ENCODE measurements around the gene FAM83F.
A peak's percentile ranks its signal among the peaks of the same experiment; 100 is the strongest.
"Not testable (repeated sequence)": the region's sequence is repeated elsewhere in the genome, so short reads cannot be mapped to it uniquely, and the experiment has no call there.

FAM83F gene

DNA sequence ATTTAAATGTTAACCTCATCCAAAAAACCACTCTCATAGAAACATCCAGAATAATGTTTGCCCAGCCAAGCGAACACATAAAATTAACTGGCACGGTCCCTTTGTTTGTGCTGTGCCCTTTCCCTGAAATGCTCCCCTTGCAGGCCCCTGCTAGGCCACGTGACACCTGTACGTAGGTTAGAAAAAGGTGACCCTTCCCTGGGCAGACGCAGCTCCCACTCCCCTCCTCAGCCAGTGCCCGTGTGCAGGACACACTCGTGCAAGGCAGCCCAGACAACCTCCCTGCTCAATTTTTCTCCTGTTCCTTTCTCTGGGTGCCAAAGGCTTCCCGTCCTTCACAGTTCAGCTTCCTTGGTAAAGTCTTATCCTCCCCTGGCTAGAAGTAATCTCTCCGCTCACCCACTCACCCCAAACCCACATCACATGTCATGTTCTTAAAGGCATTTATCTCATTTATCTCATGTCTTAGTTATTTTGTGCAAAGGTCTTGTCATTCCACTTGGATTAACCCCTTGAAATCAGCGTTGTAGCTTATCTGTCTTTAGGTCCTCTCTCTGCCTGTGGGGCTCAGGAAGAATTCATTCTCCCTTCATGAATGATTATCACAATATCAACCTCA, 20.7 kb downstream of the FAM83F start:
- DNase-seq (ENCODE audit: low read depth) = no peak

DNA sequence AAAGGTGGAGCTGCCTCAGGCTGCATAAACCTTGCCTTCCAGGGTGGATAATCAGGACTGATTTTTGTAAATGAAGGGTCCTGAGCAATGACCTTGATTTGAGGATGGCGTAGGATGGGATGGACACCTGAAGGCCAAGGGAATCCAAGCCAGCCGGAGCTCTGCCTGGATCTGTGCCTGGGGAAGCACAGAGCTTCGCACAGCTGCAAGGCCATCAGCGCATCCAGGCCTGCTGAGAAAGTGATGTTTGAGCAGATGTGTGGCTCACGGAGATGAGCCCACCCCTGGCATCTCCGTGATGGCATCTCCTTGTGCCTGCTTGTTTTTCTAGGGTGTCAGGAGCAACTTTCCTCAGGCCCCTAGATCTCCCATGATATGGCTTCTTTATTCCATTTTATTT, 23.3 kb downstream of the FAM83F start:
- no peak for DNase-seq (ENCODE audit: low read depth)

DNA sequence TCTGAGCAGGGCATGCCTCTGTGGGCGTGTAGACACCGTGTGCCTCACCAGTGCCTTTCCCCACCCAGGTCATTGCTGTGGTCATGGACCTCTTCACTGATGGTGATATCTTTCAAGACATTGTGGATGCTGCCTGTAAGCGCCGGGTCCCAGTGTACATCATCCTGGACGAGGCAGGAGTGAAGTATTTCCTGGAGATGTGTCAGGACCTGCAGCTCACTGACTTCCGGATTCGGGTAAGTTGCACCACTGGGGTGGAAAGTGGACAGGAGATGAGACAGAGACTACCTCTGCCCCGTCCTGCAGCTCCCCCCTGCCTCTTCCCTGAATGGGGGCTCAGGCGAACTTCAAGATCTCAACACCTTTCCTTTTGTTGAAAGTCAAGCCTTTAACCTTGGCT, 24.3 kb downstream of the FAM83F start:
- no peak for DNase-seq (ENCODE audit: low read depth)

DNA sequence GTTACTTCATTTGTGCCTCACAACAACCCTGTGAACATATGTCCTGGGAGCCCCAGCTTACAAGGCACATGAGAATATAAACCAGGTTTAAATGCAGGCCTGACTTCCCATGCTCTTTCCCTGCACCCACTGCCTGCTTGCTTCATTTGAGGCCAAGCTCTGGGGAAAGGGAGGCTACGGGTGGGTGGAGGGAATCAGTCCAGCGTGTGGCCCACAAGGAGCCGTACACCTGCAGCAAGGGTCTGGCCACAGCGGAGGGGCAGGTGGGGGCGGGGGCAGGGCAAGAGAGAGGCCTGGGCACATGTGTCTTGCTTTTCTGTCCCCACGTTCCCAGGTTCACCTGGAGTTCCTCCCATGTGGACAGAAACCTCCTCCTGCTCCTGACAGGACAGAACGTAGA, 26.2 kb downstream of the FAM83F start:
- DNase-seq (ENCODE audit: low read depth) = no peak

DNA sequence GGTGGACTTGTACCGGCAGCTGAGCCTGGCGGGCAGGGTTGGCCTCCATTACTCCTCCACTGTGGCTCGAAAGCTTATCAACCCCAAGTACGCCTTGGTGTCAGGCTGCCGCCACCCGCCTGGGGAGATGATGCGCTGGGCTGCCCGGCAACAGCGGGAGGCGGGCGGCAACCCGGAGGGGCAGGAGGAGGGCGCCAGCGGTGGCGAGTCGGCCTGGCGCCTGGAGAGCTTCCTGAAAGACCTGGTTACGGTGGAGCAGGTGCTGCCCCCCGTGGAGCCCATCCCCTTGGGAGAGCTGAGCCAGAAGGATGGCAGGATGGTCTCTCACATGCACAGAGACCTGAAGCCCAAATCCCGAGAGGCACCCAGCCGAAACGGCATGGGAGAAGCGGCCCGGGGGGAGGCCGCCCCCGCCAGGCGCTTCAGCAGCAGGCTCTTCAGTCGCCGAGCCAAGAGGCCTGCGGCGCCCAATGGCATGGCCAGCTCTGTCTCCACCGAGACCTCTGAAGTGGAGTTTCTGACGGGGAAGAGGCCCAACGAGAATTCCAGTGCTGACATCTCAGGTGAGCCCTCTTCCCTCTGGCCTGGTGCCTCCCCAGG, 26.7 kb downstream of the FAM83F start:
- no peak for DNase-seq (ENCODE audit: low read depth)

DNA sequence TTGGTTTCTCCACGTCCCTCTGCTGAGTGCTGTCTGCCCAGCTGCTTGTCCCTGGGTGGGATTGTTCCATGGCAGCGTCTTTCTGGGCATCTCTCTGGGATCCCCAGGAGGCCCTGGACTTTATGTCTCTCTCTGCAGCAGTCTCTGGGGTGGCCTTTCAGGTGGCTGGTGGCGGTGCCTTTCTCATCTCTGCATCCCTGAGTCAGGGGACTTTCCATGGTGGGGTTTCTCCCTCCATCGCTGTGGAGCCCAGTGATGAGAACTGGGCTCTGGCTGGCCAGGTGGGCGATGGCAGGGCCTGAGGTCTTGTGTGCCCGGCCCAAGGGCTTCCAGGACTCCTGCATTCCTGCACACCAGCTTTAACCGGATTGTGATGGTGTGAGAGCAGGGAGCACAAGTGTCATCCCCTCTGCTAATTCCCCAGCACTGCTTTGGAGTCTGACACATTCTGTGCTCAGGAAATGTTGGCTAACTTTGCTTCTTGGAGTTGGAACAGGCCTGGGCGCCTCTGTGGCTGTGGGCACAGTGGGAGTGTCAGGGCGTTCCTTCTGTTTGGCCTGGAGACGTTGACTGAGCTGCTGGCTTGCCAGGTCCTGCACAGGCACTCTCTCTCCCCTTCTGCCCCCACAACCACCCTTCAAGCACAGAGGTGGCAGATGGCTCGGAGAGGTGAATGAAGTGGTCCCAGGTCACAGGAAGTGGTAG, 27.9 kb downstream of the FAM83F start:
- no peak for DNase-seq (ENCODE audit: low read depth)

DNA sequence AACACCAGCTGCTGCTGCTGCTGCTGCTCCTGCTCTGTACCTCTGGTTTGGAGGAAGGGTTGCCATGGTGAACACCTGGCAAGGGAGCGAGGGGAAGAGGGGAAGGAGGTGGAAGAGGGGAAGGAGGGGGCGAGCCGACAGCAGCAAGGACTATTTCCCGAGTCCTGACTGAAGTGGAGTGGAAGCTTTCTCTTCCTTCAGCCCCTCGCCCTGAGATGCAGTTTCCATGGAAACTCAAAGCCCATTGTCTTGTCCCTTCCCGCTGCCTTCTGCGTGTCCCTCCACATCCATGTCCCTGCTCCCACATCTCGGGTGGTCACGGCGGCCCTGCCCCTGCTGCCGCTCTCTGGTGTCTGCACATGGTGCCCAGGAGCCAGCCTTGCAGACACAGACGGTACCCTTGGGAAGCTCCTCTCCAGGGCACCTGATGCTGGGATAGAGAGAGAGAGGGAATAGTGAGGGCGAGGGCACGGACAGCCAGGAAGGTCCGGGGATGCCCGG, 28.6 kb downstream of the FAM83F start:
- no peak for DNase-seq (ENCODE audit: low read depth)

DNA sequence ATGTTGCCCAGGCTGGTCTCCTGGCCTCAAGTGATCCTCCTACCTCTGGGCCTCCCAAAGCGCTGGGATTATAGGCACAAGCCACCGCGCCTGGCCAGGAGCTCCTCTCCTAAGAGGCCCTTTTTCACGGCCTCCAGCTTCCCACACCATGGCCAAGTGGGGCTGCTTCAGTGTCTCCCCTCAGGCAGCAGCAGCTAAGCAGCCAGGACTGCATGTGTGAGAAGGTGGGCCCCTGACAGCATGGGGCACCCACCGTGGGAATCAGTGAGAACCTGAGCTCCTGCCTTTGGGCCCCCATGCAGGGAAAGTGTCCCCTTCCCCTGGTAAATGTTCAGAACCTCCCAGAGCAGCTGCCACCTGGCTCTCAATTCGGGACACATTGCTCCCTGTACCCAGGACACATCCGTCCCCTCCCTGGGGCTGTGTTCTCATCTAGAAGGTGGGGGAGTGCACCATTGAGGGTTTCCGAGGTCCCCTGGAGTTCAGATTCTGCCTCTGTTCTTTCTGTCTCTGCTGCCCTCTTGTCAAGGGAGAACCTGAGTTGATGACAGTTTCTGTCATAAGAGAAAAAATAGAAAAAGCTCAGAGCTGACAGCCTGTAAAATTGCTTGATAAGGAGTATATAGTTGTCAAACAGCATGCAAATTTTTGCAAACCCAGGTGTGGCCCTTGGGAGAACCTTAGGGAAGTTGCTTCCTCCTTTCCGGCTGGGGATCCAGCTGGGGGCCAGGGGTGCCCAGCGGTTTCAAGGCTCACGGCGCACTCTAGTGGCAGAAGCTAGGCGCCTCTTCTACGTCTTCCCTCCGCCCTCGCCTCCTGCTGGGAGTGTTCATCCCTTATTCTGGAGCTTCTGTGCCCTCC, 29.7 kb downstream of the FAM83F start:
- DNase-seq (ENCODE audit: low read depth) = peak; percentile 40

DNA sequence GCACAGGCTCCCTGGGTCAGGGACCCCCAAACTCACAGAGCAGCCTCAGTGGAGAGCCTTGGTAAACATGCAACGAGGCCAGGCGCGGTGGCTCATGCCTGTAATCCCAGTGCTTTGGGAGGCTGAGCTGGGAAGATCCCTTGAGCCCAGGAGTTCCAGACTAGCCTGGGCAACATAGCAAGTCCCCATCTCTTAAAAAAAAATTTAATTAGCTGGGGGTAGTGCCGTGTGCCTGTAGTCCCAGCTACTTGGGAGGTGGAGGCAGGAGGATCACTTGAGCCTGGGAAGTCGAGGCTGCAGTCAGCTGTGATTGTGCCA, 30.3 kb downstream of the FAM83F start:
- not testable (repeated sequence) for DNase-seq (ENCODE audit: low read depth)

DNA sequence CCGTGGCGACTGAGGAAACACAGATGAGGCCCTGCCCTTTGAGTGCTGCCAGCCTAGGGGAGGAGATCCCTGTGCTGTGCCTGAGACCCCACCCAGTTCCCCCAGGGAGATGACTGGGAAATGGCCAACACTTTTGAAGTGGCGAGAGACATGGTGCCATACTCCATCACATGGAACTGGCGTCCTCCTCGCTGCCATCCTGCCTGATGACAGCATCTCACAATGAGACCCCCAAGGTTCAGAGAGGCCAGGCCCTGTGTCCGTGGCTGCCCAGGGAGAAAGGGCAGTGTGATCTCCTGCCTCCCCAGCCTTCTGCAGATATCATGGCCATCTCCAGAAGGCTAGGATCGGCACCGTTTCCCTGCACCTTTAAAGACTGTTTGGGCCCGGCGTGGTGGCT, 31.1 kb downstream of the FAM83F start:
- DNase-seq (ENCODE audit: low read depth) = no peak

DNA sequence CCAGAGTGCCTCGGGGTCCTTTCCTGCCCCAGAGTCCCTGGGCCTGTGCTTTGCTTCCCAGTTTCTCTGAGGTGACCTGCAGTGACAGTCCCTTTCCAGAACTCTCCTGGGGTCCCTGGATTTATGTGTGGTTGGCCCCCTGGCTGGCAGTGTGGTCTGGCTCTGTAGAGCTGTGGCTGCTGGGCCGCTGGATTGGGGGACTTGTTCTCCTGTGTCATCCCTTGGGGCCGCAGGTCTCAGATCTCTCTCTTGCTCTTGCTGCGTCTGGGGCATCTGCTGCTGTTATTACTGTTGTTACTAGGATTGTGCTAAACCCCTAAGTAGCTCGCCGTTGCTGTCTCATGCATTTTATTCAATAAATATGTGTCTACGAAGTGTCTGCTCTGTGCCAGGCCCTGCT, 31.9 kb downstream of the FAM83F start:
- DNase-seq (ENCODE audit: low read depth) = no peak

DNA sequence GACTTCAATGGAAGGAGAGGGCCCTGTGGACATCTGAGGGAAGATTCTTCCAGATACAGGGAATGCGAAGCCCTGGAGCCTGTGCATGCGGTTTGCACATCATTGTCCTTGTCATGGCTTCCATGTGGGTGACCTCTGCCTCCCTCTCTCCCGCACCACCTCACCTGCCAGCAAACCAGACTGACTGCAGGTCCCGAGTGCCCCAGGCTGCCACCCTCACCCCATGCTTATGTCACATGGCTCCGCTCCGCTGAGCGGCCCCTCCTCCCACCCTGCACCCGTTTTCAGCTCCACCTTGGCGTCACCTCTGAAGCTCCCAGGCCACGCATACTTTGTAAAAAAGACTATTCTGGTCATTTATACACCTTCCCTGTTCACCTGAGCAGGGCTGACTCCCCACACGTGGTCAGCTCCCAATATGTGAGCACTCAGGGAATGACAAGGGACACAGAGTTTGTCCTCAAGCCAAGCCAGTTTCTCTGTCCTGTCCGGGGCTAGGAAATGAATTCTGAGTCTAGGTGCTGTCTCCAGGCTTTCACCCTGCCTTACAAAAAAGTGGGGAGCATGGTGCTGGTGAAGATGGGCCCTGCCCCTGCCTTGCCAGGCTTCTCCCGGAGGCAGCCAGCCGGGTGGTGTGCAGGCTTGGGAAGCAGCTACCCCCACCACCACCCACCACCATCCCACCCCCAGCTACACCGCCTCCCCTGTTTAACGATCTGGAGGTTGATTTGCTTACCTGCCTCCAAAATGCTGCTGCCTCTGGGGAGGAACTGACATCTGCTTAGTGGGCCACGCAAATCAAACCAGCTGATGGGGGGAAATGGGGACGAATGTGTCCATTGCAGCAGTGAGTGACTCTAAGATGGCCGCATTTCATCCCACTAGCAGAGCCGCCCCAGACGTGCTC, 32.7 kb downstream of the FAM83F start:
- DNase-seq (ENCODE audit: low read depth) = no peak

DNA sequence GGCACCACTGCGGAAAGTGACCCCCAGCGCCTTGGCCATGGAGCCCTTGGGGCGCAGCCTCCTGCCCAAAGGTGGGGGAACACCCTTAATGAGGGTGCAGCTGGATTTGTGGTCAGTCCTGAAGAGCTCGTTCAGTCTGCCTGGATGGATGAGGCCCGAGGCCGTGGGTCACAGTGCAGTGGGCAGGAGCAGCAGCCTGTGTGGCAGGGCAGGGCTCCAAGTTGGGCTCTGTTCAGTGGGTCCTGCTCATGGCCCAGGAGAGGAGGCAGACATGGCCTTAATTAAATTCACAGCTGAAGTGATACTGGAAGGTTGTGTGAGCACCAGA, 33.3 kb downstream of the FAM83F start:
- DNase-seq (ENCODE audit: low read depth) = no peak

DNA sequence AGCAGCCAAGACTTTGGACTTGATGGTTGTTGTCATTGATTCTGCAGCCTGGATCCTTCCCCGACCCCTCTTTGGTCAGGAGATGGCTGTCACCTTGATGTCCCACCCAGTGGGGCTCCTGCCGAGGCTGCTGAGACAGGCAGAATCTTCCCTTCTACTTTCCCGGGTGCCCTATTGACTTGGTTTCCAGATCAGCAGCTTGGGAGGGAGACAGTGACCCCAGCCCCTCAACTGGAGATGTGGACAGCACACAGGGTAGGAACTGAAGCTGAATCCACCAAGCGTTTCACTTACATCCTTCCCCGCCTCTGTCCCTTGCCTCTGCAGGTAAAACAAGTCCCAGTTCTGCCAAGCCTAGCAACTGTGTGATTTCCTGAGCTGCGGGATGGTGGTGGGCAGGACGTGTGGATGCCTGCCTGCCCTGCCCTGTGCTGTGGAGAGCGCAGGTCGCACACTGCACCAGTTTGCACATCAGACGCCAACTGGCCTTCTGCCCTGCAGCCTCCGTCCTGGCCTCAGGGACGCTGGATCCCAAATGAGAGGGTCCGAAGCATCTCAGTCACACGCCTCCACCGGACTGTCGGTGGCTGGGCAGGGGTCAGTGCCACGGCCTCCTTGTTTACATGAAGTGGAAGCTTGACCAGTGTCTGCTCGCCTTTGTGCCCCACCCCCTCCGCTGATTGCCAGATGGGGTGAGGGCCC, 34.6 kb downstream of the FAM83F start:
- DNase-seq (ENCODE audit: low read depth) = no peak

DNA sequence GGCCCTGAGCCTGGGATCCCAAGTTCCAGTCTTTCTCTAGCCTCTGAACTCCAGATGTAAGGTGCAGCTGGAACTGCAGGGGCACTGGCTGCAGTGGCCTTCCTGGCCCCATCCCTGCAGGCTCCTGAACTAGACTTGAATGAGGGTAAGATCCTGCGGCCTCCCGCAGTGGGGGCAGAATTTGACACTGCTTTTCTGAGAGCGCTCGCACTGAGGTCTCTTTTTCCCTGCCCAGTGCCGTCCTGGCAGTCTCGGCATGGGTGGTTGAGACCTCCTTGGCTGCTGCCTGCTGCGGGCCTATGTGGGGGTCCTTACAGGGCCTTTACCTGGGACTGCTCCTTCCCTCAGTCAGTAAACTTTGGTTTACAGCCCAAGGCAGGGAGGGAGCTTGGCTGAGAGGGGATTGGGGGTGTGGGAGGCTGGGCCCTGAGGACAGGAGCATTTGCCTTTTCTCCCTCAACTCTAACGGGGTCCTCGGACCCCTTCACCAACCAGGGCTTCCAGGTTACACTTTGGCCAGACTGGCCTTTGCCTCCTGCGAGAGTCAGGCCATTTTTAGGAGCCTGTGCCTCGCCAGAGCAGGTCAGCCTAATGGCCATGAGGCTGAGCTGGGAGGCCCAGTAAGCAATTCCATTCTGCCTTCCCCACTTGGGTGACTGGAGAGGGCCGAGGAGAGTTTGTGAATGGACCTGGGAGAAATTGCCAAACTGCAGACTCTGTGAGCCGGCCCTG, 35.4 kb downstream of the FAM83F start:
- DNase-seq (ENCODE audit: low read depth) = no peak

DNA sequence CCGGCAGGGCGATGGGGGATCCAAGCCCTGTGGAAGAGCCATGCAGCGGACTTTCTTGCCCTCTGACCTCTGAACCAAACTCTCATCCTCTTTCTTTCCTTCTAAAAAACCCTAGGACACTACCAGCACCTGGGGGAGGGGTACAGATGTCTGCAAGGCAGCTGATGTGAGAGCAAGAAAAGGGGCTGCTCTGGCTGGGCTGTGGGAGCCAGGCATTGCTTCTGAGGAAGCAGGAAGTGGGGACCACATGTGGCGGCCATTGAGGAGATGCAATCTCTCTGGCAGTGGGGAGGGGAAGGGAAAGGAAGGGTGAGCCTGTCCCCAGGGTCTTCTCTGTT, 36.0 kb downstream of the FAM83F start:
- no peak for DNase-seq (ENCODE audit: low read depth)

DNA sequence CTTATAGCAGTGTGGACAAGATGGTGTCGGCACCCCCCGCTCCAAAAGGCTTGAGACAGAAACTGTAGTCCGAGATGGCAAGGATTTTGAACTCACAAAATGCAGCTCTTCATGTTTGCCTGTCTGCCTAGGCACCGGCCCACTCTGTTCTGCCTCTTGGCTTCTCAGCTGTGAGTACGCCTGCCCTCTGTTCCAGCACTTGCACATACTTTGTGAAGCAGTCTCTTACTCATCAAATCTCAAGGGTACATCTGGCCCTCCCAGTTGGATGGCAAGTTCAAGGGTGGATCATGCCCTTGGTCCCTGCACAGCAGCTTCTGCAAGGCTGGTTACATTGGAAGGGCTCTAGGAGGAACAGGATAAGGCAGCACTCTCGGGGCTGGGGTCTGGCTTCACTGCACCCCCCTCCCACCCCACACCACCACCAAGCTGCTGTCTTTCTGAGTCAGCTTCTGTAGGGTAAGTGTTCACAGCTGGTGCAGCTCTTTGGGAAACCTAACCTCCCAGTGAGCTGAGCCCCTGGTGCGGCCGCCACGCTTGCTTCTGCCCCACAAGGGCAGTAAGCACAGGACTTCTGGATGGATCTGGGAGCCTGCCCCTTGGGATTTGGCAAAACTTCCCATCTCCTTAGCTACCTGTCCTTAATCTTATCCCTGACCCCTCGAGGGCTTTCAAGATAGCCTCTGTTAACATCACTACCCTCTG, 37.2 kb downstream of the FAM83F start:
- peak; percentile 71 for DNase-seq (ENCODE audit: low read depth)

DNA sequence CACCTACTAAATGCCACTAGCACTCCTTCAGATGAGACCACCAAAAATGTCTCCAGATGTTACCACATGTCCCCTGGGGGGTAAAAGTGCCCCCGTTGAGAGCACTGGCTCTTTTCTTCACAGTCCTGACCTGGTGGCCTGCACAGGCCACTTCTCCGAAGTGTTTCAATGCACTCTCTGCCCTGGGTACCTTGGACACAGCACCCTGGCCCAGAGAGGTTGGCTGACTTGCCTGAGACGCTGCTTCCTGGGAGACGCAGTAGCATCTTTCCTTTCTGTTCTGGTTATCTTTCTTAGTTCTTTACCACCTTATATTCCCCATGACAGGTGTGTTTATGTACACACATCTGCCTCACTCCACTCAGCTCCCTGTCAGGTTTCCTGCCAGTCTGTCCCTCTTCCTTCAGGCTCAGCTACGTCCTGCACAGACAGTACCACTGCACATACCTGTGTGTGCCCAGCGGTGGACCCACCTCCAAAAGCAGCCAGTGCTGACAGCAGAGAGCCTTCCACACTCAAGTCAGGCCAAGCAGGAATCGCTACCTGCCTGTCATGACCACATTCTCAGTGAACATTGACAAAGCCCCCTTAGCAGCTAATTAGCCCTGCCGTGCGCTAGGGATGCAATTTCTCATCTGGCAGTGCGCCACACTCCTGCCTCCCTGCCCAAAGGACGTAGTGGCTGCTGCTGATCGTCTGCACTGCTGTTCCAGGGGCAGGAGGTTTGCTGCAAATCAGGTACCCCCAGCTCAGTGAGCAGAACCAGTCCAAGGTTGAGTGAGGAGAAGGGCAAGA, 39.0 kb downstream of the FAM83F start:
- no peak for DNase-seq (ENCODE audit: low read depth)

DNA sequence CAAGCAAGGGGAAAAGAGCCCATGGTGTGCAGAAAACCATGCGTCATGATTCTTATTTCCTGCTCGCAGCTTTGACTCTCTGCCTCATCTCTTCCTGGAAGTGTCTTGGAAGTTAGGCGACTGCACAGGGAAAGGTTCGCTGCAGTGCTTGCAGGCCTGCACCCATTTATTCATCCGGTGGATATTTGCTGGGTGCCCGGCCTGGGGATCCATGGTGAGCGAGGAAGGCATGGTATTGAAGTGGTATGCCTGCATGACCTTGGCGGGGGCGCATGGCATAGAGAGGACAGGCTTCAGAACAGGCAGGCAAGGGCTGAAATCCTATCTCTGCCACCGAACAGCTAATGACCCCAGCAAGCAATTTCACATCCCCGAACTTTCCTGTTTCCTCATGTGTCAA, 40.6 kb downstream of the FAM83F start:
- DNase-seq (ENCODE audit: low read depth) = no peak

Measured in fibroblast of gingiva (primary cell).